Measurements from ENCODE around the gene SPEF1. TPM values are rescaled to one million over a fixed set of nuclear protein-coding genes. Genes with fewer than 3 reads are reported as not detected.
A peak's percentile ranks its signal among the peaks of the same experiment; 100 is the strongest.

The SPEF1 gene
- total and polyA plus RNA-seq, 2 of the 13 experiments (the other 11 are each of a cell fraction or from before 2014, with no cell fraction given), result 0.11 to 0.27 TPM

- TF ChIP-seq GLMP (CRISPR knock-in tag; IDR thresholded peaks at IDR 0.05; ENCODE audit: borderline replicate concordance), result no peak
- no peak for TF ChIP-seq FOXA1 (IDR thresholded peaks at IDR 0.05)
- peak; percentile 46; the same call in 1 of the 2 replicates for TF ChIP-seq FOXA1 (CRISPR knock-in tag; IDR thresholded peaks at IDR 0.05)
- TF ChIP-seq ZNF564 (CRISPR knock-in tag; IDR thresholded peaks at IDR 0.05), result peak; percentile 95
- TF ChIP-seq SALL1 (CRISPR knock-in tag; IDR thresholded peaks at IDR 0.05), result peak; percentile 87
- peak; percentile 94 for TF ChIP-seq NR2F6 (IDR thresholded peaks at IDR 0.05)
- TF ChIP-seq NR2F6 (CRISPR knock-in tag; IDR thresholded peaks at IDR 0.05), result peak; percentile 97
- TF ChIP-seq ZNF280D (CRISPR knock-in tag; IDR thresholded peaks at IDR 0.05), result peak; percentile 72; the same call in 1 of the 2 replicates
- TF ChIP-seq EED (CRISPR knock-in tag; IDR thresholded peaks at IDR 0.05), result peak; percentile 94
- TF ChIP-seq ZNF33B (CRISPR knock-in tag; IDR thresholded peaks at IDR 0.05), result 0 out of 2 replicates have a peak, but pooled peaks have one; percentile 74
- TF ChIP-seq CHD2 (IDR thresholded peaks at IDR 0.05; ENCODE audit: low read depth, low read length), result peak; percentile 61
- TF ChIP-seq NCOA1 (CRISPR knock-in tag; IDR thresholded peaks at IDR 0.05), result peak; percentile 93
- peak; percentile 65 for TF ChIP-seq NRL (CRISPR knock-in tag; IDR thresholded peaks at IDR 0.05; ENCODE audit: borderline replicate concordance)
- TF ChIP-seq EP300 (IDR thresholded peaks at IDR 0.05; ENCODE audit: low read depth in 2 of 2, low read length in 2 of 2), result peak in 1 of 2 experiments; percentile 54; a peak in 2 of 4 replicates
- TF ChIP-seq EP300 (CRISPR knock-in tag; IDR thresholded peaks at IDR 0.05; ENCODE audit: borderline replicate concordance), result no peak; the same call in 1 of the 2 replicates
- peak; percentile 96 for TF ChIP-seq CREBL2 (CRISPR knock-in tag; IDR thresholded peaks at IDR 0.05; ENCODE audit: borderline replicate concordance)
- peak; percentile 92 for TF ChIP-seq SNAPC4 (CRISPR knock-in tag; IDR thresholded peaks at IDR 0.05)
- 0 out of 2 replicates have a peak, but pooled peaks have one; percentile 51 for TF ChIP-seq ZSCAN5A (CRISPR knock-in tag; IDR thresholded peaks at IDR 0.05; ENCODE audit: borderline replicate concordance)
- TF ChIP-seq NFYB (CRISPR knock-in tag; IDR thresholded peaks at IDR 0.05), result peak; percentile 79
These were observed 39.0 kb upstream of the SPEF1 start, which contains the start of gene AP5S1 (continued) for GRCh38 chr20:3820048-3820900.
